SIG-M5 treated with dmso at 0.1 percent for 504 hours (cell line): Measurements from ENCODE around the gene SLC35G3.
"Not testable (repeated sequence)": the region's sequence is repeated elsewhere in the genome, so short reads cannot be mapped to it uniquely, and the experiment has no call there.

Source experiments
- DNase-seq: peaks from one replicate; lab custom pipeline; 2025; ENCODE audit not compliant: unreplicated experiment; lab: John Stamatoyannopoulos, UW

SLC35G3 gene

GRCh38 chr17:35194001-35194400 lies at the start of gene SLC35G3:
SLC35G3 (minus strand) TSS chr17:35194393; CDS start chr17:35194307, 86 bp downstream.
- DNase-seq = not testable (repeated sequence)

- DNase-seq = no peak
Measured at GRCh38 chr17:35243561-35244340, 49.6 kb upstream of the SLC35G3 start.

- DNase-seq = peak; percentile 83
Measured at GRCh38 chr17:35242805-35243560, 48.8 kb upstream of the SLC35G3 start, which contains the start of gene SLFN5. SLFN5 (plus strand) TSS chr17:35243072; CDS start chr17:35258691, 15,619 bp downstream.

GRCh38 chr17:35242158-35242804 lies 48.1 kb upstream of the SLC35G3 start:
- peak; percentile 72 for DNase-seq

- DNase-seq = no peak
Measured at GRCh38 chr17:35241520-35241919, 47.3 kb upstream of the SLC35G3 start.

GRCh38 chr17:35240861-35241260 lies 46.7 kb upstream of the SLC35G3 start:
- DNase-seq = no peak

GRCh38 chr17:35239823-35240222 lies 45.6 kb upstream of the SLC35G3 start:
- DNase-seq = no peak

GRCh38 chr17:35238821-35239220 lies 44.6 kb upstream of the SLC35G3 start:
- no peak for DNase-seq

GRCh38 chr17:35236821-35237220 lies 42.6 kb upstream of the SLC35G3 start:
- no peak for DNase-seq

GRCh38 chr17:35235917-35236316 lies 41.7 kb upstream of the SLC35G3 start:
- DNase-seq = no peak

- no peak for DNase-seq
Measured at GRCh38 chr17:35235289-35235688, 41.1 kb upstream of the SLC35G3 start.

- not testable (repeated sequence) for DNase-seq
Measured at GRCh38 chr17:35234315-35234714, 40.1 kb upstream of the SLC35G3 start.

GRCh38 chr17:35229638-35230037 lies 35.4 kb upstream of the SLC35G3 start:
- DNase-seq = no peak

GRCh38 chr17:35227546-35227945 lies 33.4 kb upstream of the SLC35G3 start:
- DNase-seq = no peak

GRCh38 chr17:35224436-35224835 lies 30.2 kb upstream of the SLC35G3 start:
- no peak for DNase-seq

- no peak for DNase-seq
Measured at GRCh38 chr17:35222452-35222851, 28.3 kb upstream of the SLC35G3 start.

- peak; percentile 80 for DNase-seq
Measured at GRCh38 chr17:35218915-35219314, 24.7 kb upstream of the SLC35G3 start.

- no peak for DNase-seq
Measured at GRCh38 chr17:35217107-35217506, 22.9 kb upstream of the SLC35G3 start.

- DNase-seq = no peak
Measured at GRCh38 chr17:35214631-35215273, 20.6 kb upstream of the SLC35G3 start.

GRCh38 chr17:35214192-35214591 lies 20.0 kb upstream of the SLC35G3 start:
- DNase-seq = no peak

- DNase-seq = no peak
Measured at GRCh38 chr17:35213412-35213940, 19.3 kb upstream of the SLC35G3 start.
